ENCODE data around the gene CTNNB1.

Gene CTNNB1

DNA sequence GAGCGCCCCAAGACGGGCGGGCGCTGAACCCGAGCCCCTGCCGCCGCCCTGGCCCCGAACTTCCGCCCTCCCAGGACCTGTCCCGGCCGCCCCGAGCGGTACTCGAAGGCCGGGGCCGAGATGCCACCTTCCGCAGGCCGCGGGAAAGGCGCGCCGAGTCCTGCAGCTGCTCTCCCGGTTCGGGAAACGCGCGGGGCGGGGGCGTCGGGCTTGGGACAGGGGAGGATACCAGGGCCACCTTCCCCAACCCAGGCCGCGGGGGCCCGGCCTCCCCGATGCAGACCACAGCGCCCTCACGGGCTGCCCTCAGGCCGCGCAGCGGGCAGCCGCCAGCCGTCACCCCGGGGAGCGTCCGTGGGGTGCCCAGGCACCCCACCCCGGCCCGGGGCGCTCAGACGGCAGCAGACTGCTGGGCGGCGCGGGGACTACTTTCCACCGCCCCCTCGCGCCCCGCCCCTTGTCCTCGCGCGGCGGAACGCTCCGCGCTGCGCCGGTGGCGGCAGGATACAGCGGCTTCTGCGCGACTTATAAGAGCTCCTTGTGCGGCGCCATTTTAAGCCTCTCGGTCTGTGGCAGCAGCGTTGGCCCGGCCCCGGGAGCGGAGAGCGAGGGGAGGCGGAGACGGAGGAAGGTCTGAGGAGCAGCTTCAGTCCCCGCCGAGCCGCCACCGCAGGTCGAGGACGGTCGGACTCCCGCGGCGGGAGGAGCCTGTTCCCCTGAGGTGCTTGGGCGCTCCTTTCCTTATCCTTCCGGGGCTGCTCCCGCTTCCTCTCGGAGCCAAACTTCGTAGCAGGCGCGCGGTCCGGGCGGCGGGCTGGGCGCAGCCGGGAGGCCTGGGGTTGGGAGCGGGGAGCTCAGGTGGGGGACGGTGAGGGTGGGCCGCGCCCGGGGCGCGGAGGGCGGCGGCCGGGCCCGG, at the start of gene CTNNB1:
TSS of gene CTNNB1 (plus strand) at position 556 of the 916 bp plus-strand sequence. CDS start 24,564 bp downstream, outside the sequence.
- DNase-seq (ENCODE audit: low read depth, low spot score), result peak; percentile 83

GRCh38 chr3:41155834-41156233, 43.5 kb upstream of the CTNNB1 start:
- no peak for DNase-seq (ENCODE audit: low read depth, low spot score)

GRCh38 chr3:41158947-41159346, 40.4 kb upstream of the CTNNB1 start:
- DNase-seq (ENCODE audit: low read depth, low spot score), result no peak

DNA sequence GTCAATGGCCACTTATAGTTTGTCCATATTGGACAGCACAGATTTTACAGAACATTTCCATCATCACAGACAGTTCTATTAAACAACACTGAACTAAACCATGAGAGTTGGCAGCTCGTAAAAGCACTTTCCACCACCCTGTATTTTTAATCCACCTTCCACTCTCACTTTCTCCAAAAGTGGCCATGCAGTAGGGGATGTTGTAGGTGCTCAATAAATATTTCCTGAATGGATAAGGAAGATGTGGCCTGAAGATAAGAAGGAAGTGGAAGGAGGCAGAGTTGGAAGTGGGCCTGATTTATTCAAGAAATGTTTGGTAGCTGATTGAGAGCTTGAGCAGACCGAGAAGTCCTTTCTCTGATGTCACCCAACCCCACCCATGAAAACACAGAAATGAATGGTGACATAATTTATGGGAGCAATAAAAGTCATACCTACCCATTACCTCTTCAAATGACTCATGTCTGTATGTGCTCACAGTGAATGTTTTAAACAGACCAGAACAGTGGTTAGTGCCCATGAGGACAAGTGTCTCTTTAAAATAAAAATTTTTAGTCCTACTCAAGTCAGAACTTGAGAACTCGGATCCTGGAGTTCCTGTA, 39.6 kb upstream of the CTNNB1 start:
- no peak for DNase-seq (ENCODE audit: low read depth, low spot score)

DNA sequence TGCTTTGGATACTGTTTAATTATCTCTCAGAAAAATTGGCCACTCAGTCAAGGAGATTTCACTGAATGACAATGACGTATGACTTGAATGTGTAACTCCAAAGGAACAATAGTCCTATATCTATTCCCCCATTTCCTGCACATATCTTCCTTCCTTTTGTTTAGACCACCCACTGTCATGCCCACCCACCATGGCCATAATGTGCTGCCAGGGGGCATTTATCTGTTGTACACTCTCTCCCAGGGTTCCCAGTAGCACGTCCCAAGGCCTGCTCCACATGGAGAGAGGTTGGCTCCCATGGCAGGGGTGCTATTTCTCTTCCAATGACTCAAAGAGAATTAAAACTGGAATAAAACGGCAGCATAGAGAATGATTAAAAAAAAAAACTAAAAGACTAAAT, 36.8 kb upstream of the CTNNB1 start:
- DNase-seq (ENCODE audit: low read depth, low spot score), result no peak

GRCh38 chr3:41163006-41163405, 36.3 kb upstream of the CTNNB1 start:
- no peak for DNase-seq (ENCODE audit: low read depth, low spot score)

GRCh38 chr3:41163421-41163820, 35.9 kb upstream of the CTNNB1 start:
- DNase-seq (ENCODE audit: low read depth, low spot score), result no peak

DNA sequence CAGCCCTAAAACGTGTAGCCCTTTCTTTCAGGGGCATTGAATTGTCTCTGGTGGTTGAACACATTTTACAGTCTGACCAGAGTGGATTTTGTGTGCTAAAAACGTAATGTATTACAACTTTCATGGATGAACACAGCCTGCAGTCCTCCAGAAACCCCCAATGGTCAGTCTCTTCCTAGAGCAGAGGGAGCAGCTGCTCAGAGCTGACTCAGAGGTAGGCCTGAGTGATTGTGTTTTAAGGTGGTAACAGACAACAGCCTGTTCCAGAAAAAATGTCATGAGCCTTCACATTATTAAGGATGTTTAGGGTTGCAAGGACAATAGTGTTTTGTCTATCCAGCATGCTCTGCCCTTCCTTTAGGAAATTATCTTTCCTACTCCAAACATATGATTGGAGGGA, 34.5 kb upstream of the CTNNB1 start:
- no peak for DNase-seq (ENCODE audit: low read depth, low spot score)

DNA sequence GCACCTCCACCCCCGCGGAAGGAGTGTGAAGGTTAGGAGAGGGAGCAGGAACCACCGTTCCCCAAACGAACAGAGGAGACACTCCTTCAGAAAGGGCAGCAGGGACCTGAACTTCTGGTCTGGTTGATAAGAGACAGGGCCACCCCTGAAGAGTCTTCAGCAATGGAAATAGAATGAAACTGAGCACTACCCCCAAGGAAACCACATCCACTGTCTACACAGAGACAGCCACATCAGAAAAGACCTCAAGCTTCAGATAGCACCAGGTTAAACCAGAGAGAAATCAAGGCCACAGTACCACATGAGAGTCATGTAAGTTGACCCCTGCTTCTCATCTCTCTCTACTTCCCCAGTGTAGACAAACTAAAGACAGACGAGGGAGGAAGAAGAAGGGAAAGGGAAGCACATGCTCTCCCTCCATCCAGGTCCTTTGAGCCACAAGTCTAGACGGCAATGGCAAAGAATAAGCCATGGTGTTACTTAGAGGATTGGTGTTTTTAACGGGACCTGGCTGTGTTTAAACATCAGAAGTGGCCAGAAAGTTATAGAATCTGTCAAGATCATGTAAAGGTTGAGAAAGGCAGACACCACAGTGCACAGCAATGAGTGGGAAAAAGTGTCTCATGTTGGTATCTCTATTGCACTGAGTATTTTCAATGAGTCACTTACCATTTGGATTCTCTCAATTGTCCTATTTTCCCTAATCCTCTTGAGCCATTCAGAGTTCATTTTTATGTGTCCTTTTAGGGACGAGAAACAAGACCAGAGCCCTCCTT, 31.4 kb upstream of the CTNNB1 start:
- DNase-seq (ENCODE audit: low read depth, low spot score), result no peak

DNA sequence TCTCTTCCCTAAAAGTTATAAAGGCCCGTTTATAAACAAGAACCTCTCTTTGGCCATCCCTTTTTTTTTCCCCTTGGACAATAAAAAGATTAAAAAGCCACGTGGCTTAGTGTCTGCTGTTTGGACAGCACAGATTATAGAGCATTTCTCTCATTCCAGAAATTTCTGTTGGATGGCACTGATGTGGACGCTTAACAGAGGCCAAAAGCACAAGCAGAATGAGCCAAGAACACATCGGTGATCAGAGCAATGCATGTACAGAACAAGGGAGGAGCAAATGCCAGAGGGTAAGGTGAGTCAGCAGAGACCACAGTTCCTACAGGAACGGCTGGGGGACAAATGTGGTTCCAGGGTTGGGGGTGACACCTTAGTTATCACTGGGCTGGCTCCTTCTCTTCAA, 30.3 kb upstream of the CTNNB1 start:
- DNase-seq (ENCODE audit: low read depth, low spot score), result no peak

- no peak for DNase-seq (ENCODE audit: low read depth, low spot score)
Observed at GRCh38 chr3:41173926-41174885, 25.1 kb upstream of the CTNNB1 start.

DNA sequence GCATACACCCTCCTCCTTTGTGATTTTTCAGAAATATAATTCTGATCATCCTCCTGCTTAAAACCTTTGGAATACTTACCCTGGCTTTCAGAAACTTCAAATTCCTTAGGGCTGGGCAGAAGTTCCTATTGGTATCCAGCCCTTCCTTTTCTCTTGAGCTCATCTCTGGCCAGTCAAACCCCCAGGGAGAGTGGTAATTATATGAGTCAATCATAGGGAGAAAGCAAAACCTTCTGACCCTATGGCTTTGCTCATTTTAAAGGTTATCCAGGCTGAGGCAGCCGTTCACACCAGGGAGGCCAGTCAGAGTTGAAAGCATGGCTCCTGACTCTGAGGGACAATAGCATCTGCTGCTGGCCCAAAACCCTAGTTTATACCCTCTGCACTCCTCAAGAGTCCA, 23.9 kb upstream of the CTNNB1 start:
- DNase-seq (ENCODE audit: low read depth, low spot score), result no peak

DNA sequence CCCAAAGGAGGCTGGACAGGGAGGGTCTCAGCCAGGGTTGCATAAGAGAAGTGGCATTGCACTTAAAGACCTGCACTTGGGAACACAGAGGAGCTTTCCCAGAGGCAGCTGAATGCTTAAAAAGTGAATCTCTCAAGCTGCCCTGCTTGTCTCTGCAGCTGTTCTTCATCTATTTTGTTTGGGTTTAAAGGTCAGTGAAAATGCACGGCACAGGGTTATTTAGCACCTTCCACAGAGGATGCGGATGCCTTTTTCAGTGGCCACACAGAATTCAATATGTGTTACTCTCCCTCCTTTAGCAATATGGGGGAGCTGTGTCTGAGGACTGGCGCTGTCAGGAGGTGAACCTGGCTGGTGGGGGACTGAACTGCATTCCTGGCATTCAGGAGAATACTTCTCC, 22.7 kb upstream of the CTNNB1 start:
- DNase-seq (ENCODE audit: low read depth, low spot score), result no peak

- no peak for DNase-seq (ENCODE audit: low read depth, low spot score)
Observed at GRCh38 chr3:41178576-41178975, 20.7 kb upstream of the CTNNB1 start.

- DNase-seq (ENCODE audit: low read depth, low spot score), result no peak
Observed at GRCh38 chr3:41180396-41180795, 18.9 kb upstream of the CTNNB1 start.

GRCh38 chr3:41182504-41183059, 16.7 kb upstream of the CTNNB1 start:
- no peak for DNase-seq (ENCODE audit: low read depth, low spot score)

GRCh38 chr3:41184394-41184793, 14.9 kb upstream of the CTNNB1 start:
- no peak for DNase-seq (ENCODE audit: low read depth, low spot score)

DNA sequence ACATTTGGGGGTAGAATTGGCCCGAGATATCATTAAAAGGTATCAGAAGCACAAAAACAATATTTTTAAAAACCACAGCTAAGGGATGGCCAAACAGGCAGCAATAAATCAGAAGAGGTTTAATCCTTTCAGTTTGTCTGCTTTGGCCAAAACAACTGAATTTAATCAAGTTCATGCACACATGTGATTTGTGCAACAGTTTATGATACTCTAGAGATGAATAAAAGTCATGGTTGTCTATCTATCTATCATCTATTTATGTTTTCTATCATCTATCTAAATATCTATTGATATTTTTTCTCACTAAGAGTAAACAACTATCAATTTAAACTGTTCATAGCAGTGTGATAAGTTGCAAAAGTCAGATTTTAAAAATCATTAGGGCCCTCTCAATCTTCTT, 13.0 kb upstream of the CTNNB1 start:
- no peak for DNase-seq (ENCODE audit: low read depth, low spot score)

GRCh38 chr3:41188306-41188705, 11.0 kb upstream of the CTNNB1 start:
- DNase-seq (ENCODE audit: low read depth, low spot score), result no peak

DNA sequence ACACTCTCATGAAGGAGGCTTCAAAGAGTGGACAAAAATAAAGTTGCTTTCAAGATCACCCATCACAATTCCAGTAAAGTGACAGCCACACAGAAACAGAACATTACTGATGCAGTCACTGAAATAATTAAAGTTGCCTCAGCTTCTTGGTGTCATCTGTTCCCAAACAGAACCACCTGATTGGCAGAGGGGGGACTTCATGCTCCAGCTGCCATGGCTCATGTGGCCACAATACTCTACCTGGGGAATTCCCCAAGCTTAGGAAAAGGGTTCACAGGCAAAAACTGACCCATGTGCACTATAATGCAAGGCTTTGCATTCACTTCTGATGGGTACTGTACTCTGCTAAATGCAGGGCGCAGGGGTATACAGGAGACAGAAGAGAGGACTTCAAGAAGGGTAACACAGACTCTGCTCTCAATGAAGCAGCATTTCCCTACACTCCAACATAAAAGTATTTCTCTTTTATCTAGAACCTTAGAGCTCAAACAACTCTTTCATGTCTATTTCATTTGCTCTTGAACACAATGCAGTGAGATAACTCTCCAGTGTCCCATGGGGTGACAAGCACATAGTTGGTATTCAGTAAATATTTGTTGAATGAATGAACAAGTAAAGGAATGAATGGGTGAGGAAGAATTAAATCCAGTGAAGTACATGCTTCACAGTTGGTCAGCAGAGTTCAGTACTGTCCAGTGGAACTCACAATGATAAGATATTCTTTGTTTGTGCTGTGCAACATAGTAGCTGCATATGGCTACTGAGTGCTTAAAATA, 8.6 kb upstream of the CTNNB1 start:
- DNase-seq (ENCODE audit: low read depth, low spot score), result no peak
